CD4-positive, alpha-beta T cell (primary cell): ENCODE measurements around the gene PLCH2. TPM values are rescaled to one million over a fixed set of nuclear protein-coding genes. Genes with fewer than 3 reads are reported as not detected.

Source experiments
- ATAC-seq: fragments of 200-7000 bp; cut with Tn5 transposase; one replicate; pipeline ENCODE4 v1.10.0; 2022; ENCODE audit warnings: mild to moderate bottlenecking; ENCODE audit not compliant: poor library complexity
- CTCF ChIA-PET: fragments of 350-600 bp; sonication (Branson Sonifier 250); formaldehyde crosslinking; loops from one replicate; lab custom pipeline; 2021; ENCODE audit warnings: antibody characterized with exemption, inconsistent platforms; lab: Charles Lee
- POLR2A ChIA-PET: fragments of 350-600 bp; sonication (Branson Sonifier 250); formaldehyde crosslinking; loops from one replicate; lab custom pipeline; 2021; ENCODE audit warnings: antibody characterized with exemption, inconsistent platforms; lab: Charles Lee
- DNase-seq, 14 experiments: peaks; one replicate each; pipeline ENCODE4 v3.0.0-alpha.2; 2013 to 2020; ENCODE audit warnings: mixed read lengths in 2 of 14
- H3K27ac ChIP-seq, 2 donors: one replicate each; pipeline versions ENCODE4 v1.5.1 to v1.7.0; 2013; ENCODE audit warnings: low read length in 2 of 2, low read depth in 1 of 2, mild to moderate bottlenecking in 1 of 2
- H3K27me3 ChIP-seq, 2 experiments: 1 replicate in 1 of 2; 2 replicates in 1 of 2; pipeline versions ENCODE4 v1.6.1 to v1.7.0; 2013; ENCODE audit warnings: low read length in 2 of 2, control low read depth in 1 of 2, mild to moderate bottlenecking in 1 of 2, moderate library complexity in 1 of 2; ENCODE audit not compliant: insufficient read depth in 2 of 2, control insufficient read depth in 1 of 2
- H3K36me3 ChIP-seq: one replicate; pipeline ENCODE4 v1.6.1; 2013; ENCODE audit warnings: low read length, control low read depth; ENCODE audit not compliant: insufficient read depth
- H3K4me1 ChIP-seq: one replicate; pipeline ENCODE4 v1.6.1; 2013; ENCODE audit warnings: low read length, control low read depth; ENCODE audit not compliant: insufficient read depth
- H3K4me3 ChIP-seq: one replicate; pipeline ENCODE4 v1.5.1; 2013; ENCODE audit warnings: mild to moderate bottlenecking, low read length, moderate library complexity
- H3K9me3 ChIP-seq, 2 experiments: 1 replicate in 1 of 2; 2 replicates in 1 of 2; pipeline versions ENCODE4 v1.6.1 to v1.7.0; 2013; ENCODE audit warnings: low read length in 2 of 2, mild to moderate bottlenecking in 2 of 2, control low read depth in 1 of 2, moderate library complexity in 1 of 2; ENCODE audit not compliant: control insufficient read depth in 1 of 2, insufficient read depth in 1 of 2
- H3K27ac Mint-ChIP-seq: one replicate; pipeline ENCODE4 v1.8.0; 2020; ENCODE audit warnings: mixed read lengths
- H3K27me3 Mint-ChIP-seq: one replicate; pipeline ENCODE4 v1.8.0; 2021; ENCODE audit warnings: mixed read lengths
- H3K36me3 Mint-ChIP-seq: one replicate; pipeline ENCODE4 v1.8.0; 2021; ENCODE audit warnings: low read depth, mixed read lengths
- H3K4me1 Mint-ChIP-seq: one replicate; pipeline ENCODE4 v1.8.0; 2021; ENCODE audit warnings: low read depth, mixed read lengths
- H3K4me3 Mint-ChIP-seq: one replicate; pipeline ENCODE4 v1.8.0; 2020; ENCODE audit warnings: mild to moderate bottlenecking, mixed read lengths
- H3K9me3 Mint-ChIP-seq: one replicate; pipeline ENCODE4 v1.8.0; 2020; ENCODE audit warnings: mixed read lengths
- CTCF ChIP-seq: fragments of 200-600 bp; IDR thresholded peaks from one replicate; pipeline ENCODE4 v1.8.0; 2022; ENCODE audit warnings: antibody characterized with exemption, mild to moderate bottlenecking
- intact Hi-C, 2 experiments: fragments of 100-400 bp; cut with DNase I in 1 of 2; cut with micrococcal nuclease in 1 of 2; formaldehyde crosslinking; loops; one replicate each; pipeline versions ENCODE4 v1.15.1 to v1.9.0; 2023 to 2025; cut with DNase I, micrococcal nuclease
- total RNA-seq, 174 experiments: library from RNA in 2 of 174; stranded (reverse) in 2 of 174; gene quantifications; one replicate each; pipeline ENCODE4 v1.2.3 and lab custom pipeline; 2021 to 2026

The PLCH2 gene
- total RNA-seq, 2 experiments from 2014 or later: 47.6 to 48.1 TPM

GRCh38 chr1:2433936-2434655 is 42.0 kb upstream of the PLCH2 start:
- H3K4me3 Mint-ChIP-seq: no peak overlapping the region
- no peak for ATAC-seq
- peaks cover 3% of the 10 kb centered on the region for H3K4me1 ChIP-seq
- intact Hi-C loops: no loop called here
- no peak overlapping the region for H3K27ac ChIP-seq
- peaks cover 5% of the 10 kb centered on the region for H3K36me3 Mint-ChIP-seq
- peaks cover 4% of the 10 kb centered on the region for H3K4me1 Mint-ChIP-seq
- no peak for TF ChIP-seq CTCF
- H3K36me3 ChIP-seq: peaks cover 8% of the 10 kb centered on the region
- no peak overlapping the region for H3K4me3 ChIP-seq
- CTCF ChIA-PET: no interaction called here
- no peak for DNase-seq
- no peaks in the 10 kb centered on the region for H3K9me3 Mint-ChIP-seq
- peaks cover 0 to 22% of the 10 kb centered on the region in 2 experiments for H3K9me3 ChIP-seq
- no peaks in the 10 kb centered on the region for H3K27me3 ChIP-seq
- H3K27me3 Mint-ChIP-seq: peaks cover 6% of the 10 kb centered on the region
- no peak overlapping the region for H3K27ac Mint-ChIP-seq
- POLR2A ChIA-PET: no interaction called here

GRCh38 chr1:2435091-2435490 is 41.0 kb upstream of the PLCH2 start:
- Mint-ChIP-seq H3K9me3 (no peaks in the 10 kb centered on the region), H3K4me1 (peaks cover 4% of the 10 kb centered on the region), H3K27me3 (peaks cover 12% of the 10 kb centered on the region), H3K4me3 (no peak overlapping the region), H3K36me3 (peaks cover 5% of the 10 kb centered on the region), H3K27ac (no peak overlapping the region)
- CTCF ChIA-PET: no interaction called here
- ATAC-seq (no peak), DNase-seq (no peak)
- no peak for TF ChIP-seq CTCF
- Histone ChIP-seq H3K27ac (no peak overlapping the region), H3K4me3 (no peak overlapping the region), H3K9me3 (peaks cover 0 to 12% of the 10 kb centered on the region in 2 experiments), H3K27me3 (no peaks in the 10 kb centered on the region), H3K36me3 (peaks cover 8% of the 10 kb centered on the region), H3K4me1 (peaks cover 3% of the 10 kb centered on the region)
- intact Hi-C loops: no loop called here
- POLR2A ChIA-PET: no interaction called here

- no peak overlapping the region for H3K4me3 Mint-ChIP-seq
- H3K27ac Mint-ChIP-seq: no peak overlapping the region
- H3K27me3 Mint-ChIP-seq: peaks cover 12% of the 10 kb centered on the region
- TF ChIP-seq CTCF: no peak
- POLR2A ChIA-PET: no interaction called here
- CTCF ChIA-PET: no interaction called here
- peaks cover 5% of the 10 kb centered on the region for H3K36me3 Mint-ChIP-seq
- Histone ChIP-seq H3K9me3 (peaks cover 0 to 11% of the 10 kb centered on the region in 2 experiments), H3K4me3 (no peak overlapping the region), H3K36me3 (peaks cover 8% of the 10 kb centered on the region), H3K4me1 (peaks cover 3% of the 10 kb centered on the region), H3K27me3 (no peaks in the 10 kb centered on the region), H3K27ac (no peak overlapping the region)
- peaks cover 4% of the 10 kb centered on the region for H3K4me1 Mint-ChIP-seq
- H3K9me3 Mint-ChIP-seq: no peaks in the 10 kb centered on the region
- ATAC-seq (no peak), DNase-seq (no peak)
- intact Hi-C loops: no loop called here
Observed at GRCh38 chr1:2435746-2436355, 40.2 kb upstream of the PLCH2 start.
